Activated T-cell treated with anti-CD3 and anti-CD28 coated beads, Interleukin-2, amount 50 U/mL, for 4 hours (primary cell): ENCODE measurements around the gene FOXQ1. TPM values are rescaled to one million over a fixed set of nuclear protein-coding genes. Genes with fewer than 3 reads are reported as not detected.
"Not testable (repeated sequence)": the region's sequence is repeated elsewhere in the genome, so short reads cannot be mapped to it uniquely, and the experiment has no call there.

Experiments used
- ATAC-seq, 2 donors: fragments of 200-7000 bp; cut with Tn5 transposase; one replicate each; pipeline ENCODE4 v1.10.0; 2021
- DNase-seq: peaks from one replicate; pipeline ENCODE4 v3.0.0-alpha.2; 2020
- H3K27me3 Mint-ChIP-seq: one replicate; pipeline ENCODE4 v1.8.0; 2021; ENCODE audit warnings: low read depth, mixed read lengths
- H3K36me3 Mint-ChIP-seq: one replicate; pipeline ENCODE4 v1.8.0; 2022; ENCODE audit warnings: mixed read lengths; ENCODE audit not compliant: insufficient read depth
- H3K4me1 Mint-ChIP-seq: one replicate; pipeline ENCODE4 v1.8.0; 2021; ENCODE audit warnings: low read depth, mixed read lengths
- H3K4me3 Mint-ChIP-seq: one replicate; pipeline ENCODE4 v1.8.0; 2021; ENCODE audit warnings: mild to moderate bottlenecking, moderate library complexity, mixed read lengths
- H3K9me3 Mint-ChIP-seq: one replicate; pipeline ENCODE4 v1.8.0; 2021; ENCODE audit warnings: mixed read lengths
- total RNA-seq, 3 donors: library from RNA; stranded (reverse); gene quantifications; one replicate each; pipeline ENCODE4 v1.2.1, GENCODE V29; 2021

Gene FOXQ1
- total RNA-seq, 3 donors from 2014 or later, result not detected

- no peaks in the 10 kb centered on the region for H3K36me3 Mint-ChIP-seq
- H3K9me3 Mint-ChIP-seq, result peaks cover 36% of the 10 kb centered on the region
- no peaks in the 10 kb centered on the region for H3K4me1 Mint-ChIP-seq
- no peak overlapping the region for H3K4me3 Mint-ChIP-seq
- ATAC-seq, result no peak
- peaks cover 50% of the 10 kb centered on the region for H3K27me3 Mint-ChIP-seq
- DNase-seq, result no peak
Measured at GRCh38 chr6:1347161-1347560, 35.3 kb downstream of the FOXQ1 start.

GRCh38 chr6:1348675-1349074, 36.8 kb downstream of the FOXQ1 start:
- peaks cover 40% of the 10 kb centered on the region for H3K9me3 Mint-ChIP-seq
- H3K4me3 Mint-ChIP-seq, result no peak overlapping the region
- DNase-seq (no peak), ATAC-seq (no peak)
- no peaks in the 10 kb centered on the region for H3K36me3 Mint-ChIP-seq
- H3K4me1 Mint-ChIP-seq, result no peaks in the 10 kb centered on the region
- peaks cover 63% of the 10 kb centered on the region for H3K27me3 Mint-ChIP-seq

- DNase-seq (no peak), ATAC-seq (no peak)
- Mint-ChIP-seq H3K36me3 (no peaks in the 10 kb centered on the region), H3K9me3 (peaks cover 30% of the 10 kb centered on the region), H3K27me3 (peaks cover 63% of the 10 kb centered on the region), H3K4me3 (no peak overlapping the region), H3K4me1 (no peaks in the 10 kb centered on the region)
Measured at GRCh38 chr6:1349655-1350054, 37.8 kb downstream of the FOXQ1 start.

- DNase-seq, result no peak
- Mint-ChIP-seq H3K9me3 (peaks cover 25% of the 10 kb centered on the region), H3K4me1 (no peaks in the 10 kb centered on the region), H3K4me3 (no peak overlapping the region), H3K27me3 (peaks cover 58% of the 10 kb centered on the region), H3K36me3 (no peaks in the 10 kb centered on the region)
- ATAC-seq, result no peak
Measured at GRCh38 chr6:1351381-1352008, 39.6 kb downstream of the FOXQ1 start.

- not testable (repeated sequence) for ATAC-seq, DNase-seq, H3K4me3 Mint-ChIP-seq, H3K36me3 Mint-ChIP-seq, H3K4me1 Mint-ChIP-seq
- Mint-ChIP-seq H3K9me3 (peaks cover 25% of the 10 kb centered on the region), H3K27me3 (peaks cover 44% of the 10 kb centered on the region)
Measured at GRCh38 chr6:1355068-1355467, 43.2 kb downstream of the FOXQ1 start.

GRCh38 chr6:1361717-1362116, 49.8 kb downstream of the FOXQ1 start:
- H3K27me3 Mint-ChIP-seq, result peaks cover 44% of the 10 kb centered on the region
- DNase-seq, ATAC-seq, H3K4me3 Mint-ChIP-seq, H3K4me1 Mint-ChIP-seq, H3K9me3 Mint-ChIP-seq, H3K36me3 Mint-ChIP-seq: not testable (repeated sequence)

- H3K4me3 Mint-ChIP-seq, result no peak overlapping the region
- DNase-seq, result no peak
- no peaks in the 10 kb centered on the region for H3K4me1 Mint-ChIP-seq
- H3K36me3 Mint-ChIP-seq, result no peaks in the 10 kb centered on the region
- no peak for ATAC-seq
- H3K27me3 Mint-ChIP-seq, result peaks cover 42% of the 10 kb centered on the region
- no peaks in the 10 kb centered on the region for H3K9me3 Mint-ChIP-seq
Measured at GRCh38 chr6:1362643-1363042, 50.7 kb downstream of the FOXQ1 start.

- no peaks in the 10 kb centered on the region for H3K4me1 Mint-ChIP-seq
- peaks cover 48% of the 10 kb centered on the region for H3K27me3 Mint-ChIP-seq
- ATAC-seq (no peak), DNase-seq (no peak)
- no peaks in the 10 kb centered on the region for H3K36me3 Mint-ChIP-seq
- H3K9me3 Mint-ChIP-seq, result no peaks in the 10 kb centered on the region
- H3K4me3 Mint-ChIP-seq, result no peak overlapping the region
Measured at GRCh38 chr6:1363298-1363697, 51.4 kb downstream of the FOXQ1 start.

GRCh38 chr6:1363729-1364572, 52.1 kb downstream of the FOXQ1 start:
- no peaks in the 10 kb centered on the region for H3K9me3 Mint-ChIP-seq
- peaks cover 53% of the 10 kb centered on the region for H3K27me3 Mint-ChIP-seq
- H3K36me3 Mint-ChIP-seq, result no peaks in the 10 kb centered on the region
- no peaks in the 10 kb centered on the region for H3K4me1 Mint-ChIP-seq
- DNase-seq (no peak), ATAC-seq (no peak)
- no peak overlapping the region for H3K4me3 Mint-ChIP-seq

Other genes with a start within 250 kb of the FOXQ1 start
- under 1 TPM in 1 of 3 donors, not detected in 2; 0.08 TPM for gene FOXF2, start 77.5 kb downstream of the FOXQ1 start, total RNA-seq